ENCODE measurements around the gene ELOVL6.

DNA sequence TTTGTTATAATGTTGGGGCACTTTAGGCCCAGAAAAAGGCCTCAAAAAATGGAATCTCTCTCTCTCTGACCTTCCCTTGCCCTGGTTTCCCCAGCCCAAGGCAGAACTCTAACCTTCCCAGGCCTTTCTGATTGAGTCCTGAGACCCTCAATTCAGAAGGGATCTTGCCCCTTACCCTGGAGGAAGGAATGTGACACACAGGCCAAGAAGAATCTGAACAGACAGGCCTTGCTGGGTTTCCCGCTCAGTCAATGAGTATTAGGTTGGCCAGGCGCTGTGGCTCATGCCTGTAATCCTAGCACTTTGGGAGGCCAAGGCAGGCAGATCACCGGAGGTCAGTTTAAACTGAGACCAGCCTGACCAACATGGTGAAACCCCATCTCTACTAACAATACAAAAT, 27.6 kb downstream of the ELOVL6 start:
- TF ChIP-seq POLR2A (IDR thresholded peaks at IDR 0.05; ENCODE audit: low read depth, low read length) (no peak), CEBPB (IDR thresholded peaks at IDR 0.05; ENCODE audit: low read depth, low read length) (no peak), RAD21 (IDR thresholded peaks at IDR 0.05; ENCODE audit: low read length) (no peak), MAFK (IDR thresholded peaks at IDR 0.05; ENCODE audit: low read depth, low read length) (no peak), NFE2L2 (IDR thresholded peaks at IDR 0.05; ENCODE audit: low read depth, low read length) (no peak), SMC3 (IDR thresholded peaks at IDR 0.05; ENCODE audit: low read depth, low read length) (no peak)
- TF ChIP-seq, protein P1, sequence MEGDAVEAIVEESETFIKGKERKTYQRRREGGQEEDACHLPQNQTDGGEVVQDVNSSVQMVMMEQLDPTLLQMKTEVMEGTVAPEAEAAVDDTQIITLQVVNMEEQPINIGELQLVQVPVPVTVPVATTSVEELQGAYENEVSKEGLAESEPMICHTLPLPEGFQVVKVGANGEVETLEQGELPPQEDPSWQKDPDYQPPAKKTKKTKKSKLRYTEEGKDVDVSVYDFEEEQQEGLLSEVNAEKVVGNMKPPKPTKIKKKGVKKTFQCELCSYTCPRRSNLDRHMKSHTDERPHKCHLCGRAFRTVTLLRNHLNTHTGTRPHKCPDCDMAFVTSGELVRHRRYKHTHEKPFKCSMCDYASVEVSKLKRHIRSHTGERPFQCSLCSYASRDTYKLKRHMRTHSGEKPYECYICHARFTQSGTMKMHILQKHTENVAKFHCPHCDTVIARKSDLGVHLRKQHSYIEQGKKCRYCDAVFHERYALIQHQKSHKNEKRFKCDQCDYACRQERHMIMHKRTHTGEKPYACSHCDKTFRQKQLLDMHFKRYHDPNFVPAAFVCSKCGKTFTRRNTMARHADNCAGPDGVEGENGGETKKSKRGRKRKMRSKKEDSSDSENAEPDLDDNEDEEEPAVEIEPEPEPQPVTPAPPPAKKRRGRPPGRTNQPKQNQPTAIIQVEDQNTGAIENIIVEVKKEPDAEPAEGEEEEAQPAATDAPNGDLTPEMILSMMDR (conservative IDR thresholded peaks at IDR 0.05; ENCODE audit: low read depth, low read length) = no peak
- TF ChIP-seq, protein P2, sequence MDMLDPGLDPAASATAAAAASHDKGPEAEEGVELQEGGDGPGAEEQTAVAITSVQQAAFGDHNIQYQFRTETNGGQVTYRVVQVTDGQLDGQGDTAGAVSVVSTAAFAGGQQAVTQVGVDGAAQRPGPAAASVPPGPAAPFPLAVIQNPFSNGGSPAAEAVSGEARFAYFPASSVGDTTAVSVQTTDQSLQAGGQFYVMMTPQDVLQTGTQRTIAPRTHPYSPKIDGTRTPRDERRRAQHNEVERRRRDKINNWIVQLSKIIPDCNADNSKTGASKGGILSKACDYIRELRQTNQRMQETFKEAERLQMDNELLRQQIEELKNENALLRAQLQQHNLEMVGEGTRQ (IDR thresholded peaks at IDR 0.05; ENCODE audit: low read depth, low read length) = no peak
